PFSK-1 (cell line): ENCODE data around the gene IQCM.

Experiments used
- POLR2AphosphoS5 ChIP-seq: IDR thresholded peaks from 2 replicates; pipeline ENCODE4 v1.6.1; 2012; ENCODE audit warnings: low read depth, mild to moderate bottlenecking, control low read depth, low read length, moderate library complexity
- SIN3A ChIP-seq: IDR thresholded peaks from 2 replicates; pipeline ENCODE4 v1.6.1; 2012; ENCODE audit warnings: mild to moderate bottlenecking, low read length, moderate library complexity, borderline replicate concordance; ENCODE audit not compliant: insufficient read depth
- TAF1 ChIP-seq: IDR thresholded peaks from 2 replicates; pipeline ENCODE4 v1.6.1; 2012; ENCODE audit warnings: low read length, control low read depth, borderline replicate concordance; ENCODE audit not compliant: insufficient read depth
- TF ChIP-seq, protein P1 (sequence below), 2 experiments: IDR thresholded peaks; 2 replicates each; pipeline versions ENCODE4 v1.6.1 to v1.8.0; 2011 to 2012; ENCODE audit warnings: low read depth in 2 of 2, low read length in 2 of 2, control low read depth in 1 of 2, inconsistent platforms in 1 of 2, mild to moderate bottlenecking in 1 of 2, moderate library complexity in 1 of 2; ENCODE audit not compliant: insufficient read depth in 1 of 2

DNA sequence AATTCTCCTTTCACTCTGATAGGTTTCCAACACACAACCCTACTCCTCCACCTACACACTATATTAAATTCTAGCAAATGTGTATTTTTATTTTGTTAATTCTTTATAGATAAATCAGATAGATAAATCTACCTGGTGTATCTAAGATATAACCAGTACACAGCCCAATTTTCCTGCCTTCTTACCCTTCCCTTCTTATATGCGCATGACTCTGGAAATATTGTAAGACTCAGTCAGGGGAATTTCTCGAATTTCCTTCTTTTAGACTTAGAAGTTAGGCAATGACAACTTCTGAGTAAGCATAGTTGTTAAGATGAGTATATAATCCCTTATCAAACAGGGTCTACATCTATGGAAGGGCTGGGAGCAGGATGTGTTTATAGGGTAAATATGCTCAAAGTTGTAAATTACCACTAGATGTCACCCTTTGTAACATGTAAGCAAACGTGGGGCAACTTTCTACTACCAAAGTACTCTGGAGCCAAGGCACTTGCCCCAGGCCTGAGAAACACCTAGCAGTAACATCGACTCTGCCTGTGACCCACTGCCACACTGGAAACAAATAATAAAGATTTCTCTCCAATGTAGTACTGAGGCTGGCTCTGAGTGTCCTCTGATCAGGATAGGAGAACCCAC, 444.7 kb downstream of the IQCM start:
- no peak for TF ChIP-seq POLR2AphosphoS5
- TF ChIP-seq, protein P1, sequence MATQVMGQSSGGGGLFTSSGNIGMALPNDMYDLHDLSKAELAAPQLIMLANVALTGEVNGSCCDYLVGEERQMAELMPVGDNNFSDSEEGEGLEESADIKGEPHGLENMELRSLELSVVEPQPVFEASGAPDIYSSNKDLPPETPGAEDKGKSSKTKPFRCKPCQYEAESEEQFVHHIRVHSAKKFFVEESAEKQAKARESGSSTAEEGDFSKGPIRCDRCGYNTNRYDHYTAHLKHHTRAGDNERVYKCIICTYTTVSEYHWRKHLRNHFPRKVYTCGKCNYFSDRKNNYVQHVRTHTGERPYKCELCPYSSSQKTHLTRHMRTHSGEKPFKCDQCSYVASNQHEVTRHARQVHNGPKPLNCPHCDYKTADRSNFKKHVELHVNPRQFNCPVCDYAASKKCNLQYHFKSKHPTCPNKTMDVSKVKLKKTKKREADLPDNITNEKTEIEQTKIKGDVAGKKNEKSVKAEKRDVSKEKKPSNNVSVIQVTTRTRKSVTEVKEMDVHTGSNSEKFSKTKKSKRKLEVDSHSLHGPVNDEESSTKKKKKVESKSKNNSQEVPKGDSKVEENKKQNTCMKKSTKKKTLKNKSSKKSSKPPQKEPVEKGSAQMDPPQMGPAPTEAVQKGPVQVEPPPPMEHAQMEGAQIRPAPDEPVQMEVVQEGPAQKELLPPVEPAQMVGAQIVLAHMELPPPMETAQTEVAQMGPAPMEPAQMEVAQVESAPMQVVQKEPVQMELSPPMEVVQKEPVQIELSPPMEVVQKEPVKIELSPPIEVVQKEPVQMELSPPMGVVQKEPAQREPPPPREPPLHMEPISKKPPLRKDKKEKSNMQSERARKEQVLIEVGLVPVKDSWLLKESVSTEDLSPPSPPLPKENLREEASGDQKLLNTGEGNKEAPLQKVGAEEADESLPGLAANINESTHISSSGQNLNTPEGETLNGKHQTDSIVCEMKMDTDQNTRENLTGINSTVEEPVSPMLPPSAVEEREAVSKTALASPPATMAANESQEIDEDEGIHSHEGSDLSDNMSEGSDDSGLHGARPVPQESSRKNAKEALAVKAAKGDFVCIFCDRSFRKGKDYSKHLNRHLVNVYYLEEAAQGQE (IDR thresholded peaks at IDR 0.05; ENCODE audit: insufficient read depth in 1 of 2, low read depth in 2 of 2, low read length in 2 of 2): no peak
- no peak for TF ChIP-seq TAF1
- no peak for TF ChIP-seq SIN3A
